ENCODE results near the gene ITIH4. TPM values are rescaled to one million over a fixed set of nuclear protein-coding genes. Genes with fewer than 3 reads are reported as not detected.

ITIH4 gene
- total and polyA plus RNA-seq, 10 of the 15 experiments (the other 5 are each of a cell fraction or from before 2014, with no cell fraction given), result 0.64 to 4.1 (median 1.3) TPM

DNA sequence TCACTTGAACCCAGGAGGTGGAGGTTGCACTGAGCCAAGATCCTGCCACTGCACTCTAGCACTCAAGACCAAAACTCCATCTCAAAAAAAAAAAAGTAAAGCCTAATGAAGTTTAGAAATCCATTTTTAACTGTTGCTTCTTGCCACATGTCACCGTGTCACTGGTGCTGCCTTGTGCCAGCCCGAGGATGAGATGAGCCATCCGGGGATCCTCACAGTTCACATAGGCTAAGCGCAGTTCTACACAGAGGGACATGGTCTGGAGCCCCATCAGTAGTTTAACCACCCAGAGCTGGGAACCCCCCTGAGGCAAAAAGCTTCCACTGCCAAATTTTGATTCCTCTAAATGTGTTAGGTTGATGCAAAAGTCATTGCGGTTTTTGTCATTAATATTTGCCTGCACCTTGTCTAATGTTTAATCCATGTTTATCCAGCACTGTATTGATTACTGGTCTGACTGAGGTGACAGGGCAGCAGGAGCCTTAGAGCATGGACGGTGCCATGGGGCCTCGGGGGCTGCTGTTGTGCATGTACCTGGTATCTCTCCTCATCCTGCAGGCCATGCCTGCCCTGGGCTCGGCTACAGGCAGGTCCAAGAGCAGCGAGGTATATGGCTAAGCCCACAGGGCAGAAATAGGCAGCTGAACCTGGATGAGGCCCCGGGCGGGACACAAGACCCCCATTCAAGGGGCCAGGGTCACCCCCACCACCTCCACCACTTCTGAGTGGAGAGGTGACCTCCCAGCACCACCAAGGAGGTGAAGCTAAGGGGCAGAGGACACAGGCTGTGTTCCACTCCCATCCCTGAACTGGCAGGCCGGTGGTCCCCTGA, 53.1 kb downstream of the ITIH4 start, which contains the start of gene ITIH1:
Gene ITIH1, plus strand, starts transcription at position 473 of the 832 bp plus-strand sequence. Its CDS starts 17 bp downstream, at position 490.
- in situ Hi-C loops (cut with MboI) (no loop called here), intact Hi-C loops (cut with micrococcal nuclease; ENCODE audit: unreplicated experiment) (no loop called here)
- RAD21 ChIA-PET (ENCODE audit: unreplicated experiment), result no interaction called here
- H3K79me2 ChIP-seq (ENCODE audit: control insufficient read depth, insufficient read depth, low read length), result no peaks in the 10 kb centered on the region
- no peak within 1 kb of the TSS for H2AFZ ChIP-seq (ENCODE audit: control insufficient read depth, low read depth, low read length)
- no TSS peak for BruUV-seq (replicated peaks)
- POLR2A ChIA-PET, result interaction anchor here (0.7 to 0.8 kb wide), 2 partner anchors 35 to 265 kb away, joined by 3 to 4 read pairs; no protein-coding TSS in a partner anchor
- no peak for TF ChIP-seq HDGF (IDR thresholded peaks at IDR 0.05)
- TF ChIP-seq MEF2B (IDR thresholded peaks at IDR 0.05; ENCODE audit: partially characterized antibody, poor library complexity, severe bottlenecking), result no peak
- no peak for TF ChIP-seq SUZ12 (IDR thresholded peaks at IDR 0.05; ENCODE audit: unreplicated experiment)
- no peak for TF ChIP-seq ZNF384 (IDR thresholded peaks at IDR 0.05; ENCODE audit: borderline replicate concordance, low read depth, low read length)
- no peak for TF ChIP-seq POLR2AphosphoS5 (IDR thresholded peaks at IDR 0.05; ENCODE audit: low read length)
- TF ChIP-seq, protein P1, sequence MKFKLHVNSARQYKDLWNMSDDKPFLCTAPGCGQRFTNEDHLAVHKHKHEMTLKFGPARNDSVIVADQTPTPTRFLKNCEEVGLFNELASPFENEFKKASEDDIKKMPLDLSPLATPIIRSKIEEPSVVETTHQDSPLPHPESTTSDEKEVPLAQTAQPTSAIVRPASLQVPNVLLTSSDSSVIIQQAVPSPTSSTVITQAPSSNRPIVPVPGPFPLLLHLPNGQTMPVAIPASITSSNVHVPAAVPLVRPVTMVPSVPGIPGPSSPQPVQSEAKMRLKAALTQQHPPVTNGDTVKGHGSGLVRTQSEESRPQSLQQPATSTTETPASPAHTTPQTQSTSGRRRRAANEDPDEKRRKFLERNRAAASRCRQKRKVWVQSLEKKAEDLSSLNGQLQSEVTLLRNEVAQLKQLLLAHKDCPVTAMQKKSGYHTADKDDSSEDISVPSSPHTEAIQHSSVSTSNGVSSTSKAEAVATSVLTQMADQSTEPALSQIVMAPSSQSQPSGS (IDR thresholded peaks at IDR 0.05; ENCODE audit: low read length), result no peak
- no peak for TF ChIP-seq ZSCAN29 (IDR thresholded peaks at IDR 0.05)
- no peak for TF ChIP-seq FOXM1 (IDR thresholded peaks at IDR 0.05; ENCODE audit: low read depth, low read length)
- TF ChIP-seq DPF2 (IDR thresholded peaks at IDR 0.05), result no peak
- TF ChIP-seq SREBF1 (IDR thresholded peaks at IDR 0.05; ENCODE audit: low read length), result no peak
- TF ChIP-seq NR2C1 (IDR thresholded peaks at IDR 0.05), result no peak
- TF ChIP-seq NFYA (IDR thresholded peaks at IDR 0.05; ENCODE audit: borderline replicate concordance, low read depth, low read length), result no peak
- TF ChIP-seq SRF (IDR thresholded peaks at IDR 0.05; ENCODE audit: low read depth in 2 of 2, low read length in 2 of 2), result no peak
- no peak for TF ChIP-seq MTA3 (IDR thresholded peaks at IDR 0.05; ENCODE audit: borderline replicate concordance, low read length)
- no peak for TF ChIP-seq SUPT20H (IDR thresholded peaks at IDR 0.05; ENCODE audit: borderline replicate concordance, control insufficient read depth, low read depth, low read length)
- TF ChIP-seq NFXL1 (IDR thresholded peaks at IDR 0.05; ENCODE audit: borderline replicate concordance), result no peak
- no peak for TF ChIP-seq SPI1 (IDR thresholded peaks at IDR 0.05; ENCODE audit: borderline replicate concordance, insufficient read depth, low read depth, low read length)
- no peak for TF ChIP-seq ZNF622 (IDR thresholded peaks at IDR 0.05)
- TF ChIP-seq, protein P2, sequence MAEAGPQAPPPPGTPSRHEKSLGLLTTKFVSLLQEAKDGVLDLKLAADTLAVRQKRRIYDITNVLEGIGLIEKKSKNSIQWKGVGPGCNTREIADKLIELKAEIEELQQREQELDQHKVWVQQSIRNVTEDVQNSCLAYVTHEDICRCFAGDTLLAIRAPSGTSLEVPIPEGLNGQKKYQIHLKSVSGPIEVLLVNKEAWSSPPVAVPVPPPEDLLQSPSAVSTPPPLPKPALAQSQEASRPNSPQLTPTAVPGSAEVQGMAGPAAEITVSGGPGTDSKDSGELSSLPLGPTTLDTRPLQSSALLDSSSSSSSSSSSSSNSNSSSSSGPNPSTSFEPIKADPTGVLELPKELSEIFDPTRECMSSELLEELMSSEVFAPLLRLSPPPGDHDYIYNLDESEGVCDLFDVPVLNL (IDR thresholded peaks at IDR 0.05; ENCODE audit: low read depth, low read length), result no peak
- no peaks in the 10 kb centered on the region; a peak in 1 of 4 replicates for H3K27me3 ChIP-seq (replicated peaks in 1 of 2; ENCODE audit: control insufficient read depth in 2 of 2, insufficient read depth in 2 of 2, low read length in 1 of 2)
- H3K4me3 ChIP-seq, result no peak within 1 kb of the TSS
- CTCF ChIA-PET, result no interaction called here
- H3K4me2 ChIP-seq (ENCODE audit: control insufficient read depth, insufficient read depth), result no peak within 1 kb of the TSS
- H3K9me3 ChIP-seq (replicated peaks; ENCODE audit: control insufficient read depth, insufficient read depth, low read length), result no peaks in the 10 kb centered on the region
- FAIRE-seq, result no peak
- DNase-seq (ENCODE audit: low read depth, low spot score), result no peak
- SMC1A ChIA-PET (ENCODE audit: uncharacterized antibody, unreplicated experiment), result interaction anchor here (0.9 to 1.1 kb wide), 2 partner anchors 14 to 318 kb away, joined by 3 read pairs; no protein-coding TSS in a partner anchor
- H3K4me1 ChIP-seq (ENCODE audit: control insufficient read depth, insufficient read depth, low read length), result peaks cover 11% of the 10 kb centered on the region
- ATAC-seq, result no peak
- no peaks in the 10 kb centered on the region for H4K20me1 ChIP-seq (ENCODE audit: control insufficient read depth, insufficient read depth)
- WGBS (ENCODE audit: insufficient coverage, insufficient replicate concordance, low lambda C conversion rate, missing lambda C conversion rate), result 77% methylated on average over 12 of the region's 12 CpGs
- H3K9ac ChIP-seq (ENCODE audit: control insufficient read depth, insufficient read depth, low read length), result no peak within 1 kb of the TSS
- no peak within 1 kb of the TSS for H3K27ac ChIP-seq (ENCODE audit: control insufficient read depth, insufficient read depth)
- H3K36me3 ChIP-seq (ENCODE audit: control insufficient read depth in 2 of 2, insufficient read depth in 2 of 2, low read length in 1 of 2), result no peaks in the 10 kb centered on the region

Measured in GM12878 (cell line).